Fibroblast of villous mesenchyme (primary cell): ENCODE data around the gene NRDC. TPM values are rescaled to one million over a fixed set of nuclear protein-coding genes. Genes with fewer than 3 reads are reported as not detected.

Experiments used
- DNase-seq: peaks from one replicate; pipeline ENCODE4 v3.0.0-alpha.2; 2010; ENCODE audit warnings: low read depth
- H3K4me3 ChIP-seq: 2 replicates; pipeline ENCODE4 v1.5.1; 2011; ENCODE audit warnings: low read depth, mild to moderate bottlenecking, low read length
- CTCF ChIP-seq: IDR thresholded peaks from 2 replicates; pipeline ENCODE4 v1.5.1; 2012; ENCODE audit warnings: low read depth, mild to moderate bottlenecking, low read length; ENCODE audit not compliant: insufficient read depth
- total RNA-seq: library from RNA; depleted of rRNA; stranded (reverse); fragments of >200 nt; gene quantifications from 2 replicates; pipeline ENCODE4 v1.2.3, GENCODE V29; 2012

The NRDC gene
- total RNA-seq, 1 donor, result 112 TPM

- no peak for TF ChIP-seq CTCF
- no peak overlapping the region for H3K4me3 ChIP-seq
- peak; percentile 25 for DNase-seq
Observed at GRCh38 chr1:51850420-51851223, 27.9 kb downstream of the NRDC start.

GRCh38 chr1:51847294-51847920 is 31.1 kb downstream of the NRDC start:
- H3K4me3 ChIP-seq, result no peak overlapping the region
- no peak for TF ChIP-seq CTCF
- DNase-seq, result no peak

- no peak for TF ChIP-seq CTCF
- DNase-seq, result no peak
- no peak overlapping the region for H3K4me3 ChIP-seq
Observed at GRCh38 chr1:51843948-51844347, 34.6 kb downstream of the NRDC start.

- no peak for DNase-seq
- no peak for TF ChIP-seq CTCF
Observed at GRCh38 chr1:51842261-51842660, 36.3 kb downstream of the NRDC start.

GRCh38 chr1:51840743-51841461 is 37.6 kb downstream of the NRDC start:
- no peak for DNase-seq
- H3K4me3 ChIP-seq, result no peak overlapping the region
- TF ChIP-seq CTCF, result no peak

More at GRCh38 chr1:51842261-51842660, 36.3 kb downstream of the NRDC start:
- no peak overlapping the region for H3K4me3 ChIP-seq

- no peak overlapping the region for H3K4me3 ChIP-seq
- no peak for TF ChIP-seq CTCF
- DNase-seq, result no peak
Observed at GRCh38 chr1:51840182-51840581, 38.3 kb downstream of the NRDC start.
